MM.1S (cell line): ENCODE results near the gene TMEFF2.

ENCODE experiments used
- CTCF ChIP-seq: fragments of 300-600 bp; sonication (generic); IDR thresholded peaks from 2 replicates; pipeline ENCODE4 v1.5.1; 2016; ENCODE audit warnings: antibody characterized with exemption, low read length, mixed read lengths
- EZH2 ChIP-seq: fragments of 300-600 bp; sonication (generic); optimal IDR thresholded peaks from 2 replicates; pipeline ENCODE3; 2017; ENCODE audit warnings: low read depth, mild to moderate bottlenecking, antibody characterized with exemption, low read length, mixed read lengths

- TF ChIP-seq CTCF, result no peak
- no peak for TF ChIP-seq EZH2
Observed at GRCh38 chr2:191981706-191982105, 213.0 kb downstream of the TMEFF2 start.
